K562 (cell line): Measurements from ENCODE around the gene ST7. TPM values are rescaled to one million over a fixed set of nuclear protein-coding genes. Genes with fewer than 3 reads are reported as not detected.

Source experiments
- ADNP ChIP-seq: fragments of 200-800 bp; sonication (Bioruptor generic); IDR thresholded peaks from 2 replicates; pipeline ENCODE4 v1.6.1; 2016; ENCODE audit warnings: missing genetic modification characterization, missing compliant biosample characterization
- ATF3 ChIP-seq, 2 experiments: fragments of 450-650 bp in 1 of 2; sonication (generic) in 1 of 2; formaldehyde crosslinking in 1 of 2; IDR thresholded peaks in 1 of 2; conservative IDR thresholded peaks in 1 of 2; 2 replicates each; pipeline versions ENCODE4 v1.6.1 to v1.8.1; 2016 to 2023; ENCODE audit warnings: mild to moderate bottlenecking in 2 of 2, moderate library complexity in 2 of 2, inconsistent platforms in 1 of 2, missing genetic modification reagents in 1 of 2
- BCLAF1 ChIP-seq, 2 experiments: fragments of 450-650 bp in 1 of 2; IDR thresholded peaks; 2 replicates each; pipeline ENCODE4 v1.6.1; 2011 to 2017; ENCODE audit warnings: low read depth in 2 of 2, antibody characterized with exemption in 1 of 2, borderline replicate concordance in 1 of 2, low read length in 1 of 2, mild to moderate bottlenecking in 1 of 2, mixed read lengths in 1 of 2; ENCODE audit not compliant: control insufficient read depth in 1 of 2
- BRD4 ChIP-seq: fragments of 200-600 bp; sonication (generic); IDR thresholded peaks from 2 replicates; pipeline ENCODE4 v1.6.1; 2017; ENCODE audit warnings: inconsistent platforms
- CBFA2T2 ChIP-seq: fragments of 450-650 bp; conservative IDR thresholded peaks from 2 replicates; pipeline ENCODE4 v1.6.1; 2017; ENCODE audit warnings: mild to moderate bottlenecking
- CBFB ChIP-seq: sonication (generic); formaldehyde crosslinking; IDR thresholded peaks from 2 replicates; pipeline ENCODE4 v1.4.0; 2020; ENCODE audit warnings: mild to moderate bottlenecking, missing genetic modification reagents
- CCAR2 ChIP-seq: fragments of 200-400 bp; formaldehyde crosslinking; IDR thresholded peaks from 2 replicates; pipeline ENCODE4 v1.6.1; 2017; ENCODE audit warnings: mild to moderate bottlenecking, low read depth, low read length
- MEF2A ChIP-seq: IDR thresholded peaks from 2 replicates; pipeline ENCODE4 v1.6.1; 2011; ENCODE audit warnings: low read depth, mild to moderate bottlenecking, low read length, moderate library complexity; ENCODE audit not compliant: control insufficient read depth
- NBN ChIP-seq: fragments of 450-650 bp; IDR thresholded peaks from 2 replicates; pipeline ENCODE4 v1.6.1; 2016; ENCODE audit warnings: low read depth, mild to moderate bottlenecking
- RBM17 ChIP-seq: fragments of 200-400 bp; formaldehyde crosslinking; IDR thresholded peaks from 2 replicates; pipeline ENCODE4 v1.6.1; 2017; ENCODE audit warnings: low read depth, mild to moderate bottlenecking, low read length, borderline replicate concordance
- REST ChIP-seq, 2 experiments: fragments of 450-650 bp; formaldehyde crosslinking in 1 of 2; IDR thresholded peaks; 2 replicates each; pipeline versions ENCODE4 v1.4.0 to v1.6.1; 2014 to 2020; ENCODE audit warnings: mild to moderate bottlenecking in 2 of 2, borderline replicate concordance in 1 of 2, low read depth in 1 of 2
- polyA plus RNA-seq, 8 experiments: library from polyadenylated mRNA; depleted of rRNA in 4 of 8; stranded (reverse) in 5 of 8; unstranded in 3 of 8; fragments of >200 nt; fragmentation: Nextera tagmentation in 2 of 8; fragmentation: Illumina TruSeq in 1 of 8; extraction: Ambion mirVana in 2 of 8; extraction: Trizol in 1 of 8; gene quantifications; 2 replicates each; pipeline versions ENCODE4 v1.2.1 to v1.2.3, GENCODE V29; 2011 to 2014; ENCODE audit warnings: inconsistent platforms in 1 of 8, missing spikeins in 1 of 8
- total RNA-seq, 7 experiments: library from RNA; depleted of rRNA in 6 of 7; stranded (reverse); fragments of >200 nt in 6 of 7; fragmentation: Illumina TruSeq in 2 of 7; extraction: Trizol in 2 of 7; gene quantifications; 2 replicates each; pipeline versions ENCODE4 v1.2.1 to v1.2.3, GENCODE V29; 2011 to 2021; ENCODE audit warnings: low replicate concordance in 1 of 7

The ST7 gene
- total and polyA plus RNA-seq, 9 of the 15 experiments (the other 6 are each of a cell fraction or from before 2014, with no cell fraction given): 23.9 to 56.3 (median 36.9) TPM

- TF ChIP-seq NBN (no peak), CBFA2T2 (peak; percentile 45; the same call in 1 of the 2 replicates), ADNP (tag) (no peak), CCAR2 (no peak), REST (IDR thresholded peaks at IDR 0.05; ENCODE audit: borderline replicate concordance) (no peak), REST (CRISPR knock-in tag; IDR thresholded peaks at IDR 0.05; ENCODE audit: low read depth) (no peak), BRD4 (no peak), MEF2A (no peak), CBFB (CRISPR knock-in tag) (no peak), BCLAF1 (IDR thresholded peaks at IDR 0.05; ENCODE audit: borderline replicate concordance in 1 of 2, control insufficient read depth in 1 of 2, low read depth in 2 of 2, low read length in 1 of 2) (no peak), ATF3 (IDR thresholded peaks at IDR 0.05) (no peak), ATF3 (CRISPR knock-in tag; conservative IDR thresholded peaks at IDR 0.05) (no peak), RBM17 (no peak)
Observed at GRCh38 chr7:116950889-116951351, 2.4 kb upstream of the ST7 start (continued).
